Suppressor macrophage treated with lipopolysaccharide for 4 hours (primary cell): Measurements from ENCODE around the gene GPR89A.
A peak's percentile ranks its signal among the peaks of the same experiment; 100 is the strongest.
"Not testable (repeated sequence)": the region's sequence is repeated elsewhere in the genome, so short reads cannot be mapped to it uniquely, and the experiment has no call there.

Experiments used
- DNase-seq: peaks from one replicate; pipeline ENCODE4 v3.0.0-alpha.2; 2020

Gene GPR89A

DNA sequence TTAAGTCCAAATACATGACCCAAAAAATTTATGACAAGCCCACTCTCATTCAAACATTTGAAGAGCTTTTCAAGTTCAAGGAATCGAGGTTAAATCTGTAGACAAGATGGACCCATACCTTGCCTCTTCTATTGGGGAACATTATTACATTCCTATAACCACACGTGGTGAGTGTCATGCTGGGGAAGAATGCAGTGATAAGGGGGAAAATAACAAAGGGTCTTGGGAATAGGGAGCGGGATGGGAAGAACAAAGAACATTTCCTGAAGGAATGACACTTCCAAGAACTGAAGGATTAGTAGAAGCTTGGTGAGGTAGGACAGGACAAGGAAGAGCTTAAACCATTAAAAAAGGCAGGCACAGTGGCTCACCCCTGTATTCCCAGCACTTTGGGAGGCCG lies 80.5 kb downstream of the GPR89A start:
- no peak for DNase-seq

DNA sequence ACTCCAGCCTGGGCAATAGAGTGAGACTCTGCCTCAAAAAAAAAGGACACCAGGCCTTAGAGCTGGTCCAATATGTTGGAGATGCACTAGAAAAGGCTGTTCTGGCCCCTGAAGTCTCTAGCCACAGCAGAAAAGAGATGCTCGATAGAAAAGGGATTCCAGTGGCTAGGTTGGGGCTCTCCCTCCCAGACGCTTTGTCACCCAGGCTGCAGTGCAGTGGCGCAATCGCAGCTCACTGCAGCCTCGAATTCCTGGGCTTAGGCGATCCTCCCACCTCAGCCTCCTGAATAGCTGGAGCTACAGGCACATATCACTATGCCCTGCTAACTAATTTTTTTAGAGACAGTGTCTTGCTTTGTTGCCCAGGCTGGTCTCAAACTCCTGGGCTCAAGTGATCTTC lies 81.1 kb downstream of the GPR89A start:
- DNase-seq = no peak

DNA sequence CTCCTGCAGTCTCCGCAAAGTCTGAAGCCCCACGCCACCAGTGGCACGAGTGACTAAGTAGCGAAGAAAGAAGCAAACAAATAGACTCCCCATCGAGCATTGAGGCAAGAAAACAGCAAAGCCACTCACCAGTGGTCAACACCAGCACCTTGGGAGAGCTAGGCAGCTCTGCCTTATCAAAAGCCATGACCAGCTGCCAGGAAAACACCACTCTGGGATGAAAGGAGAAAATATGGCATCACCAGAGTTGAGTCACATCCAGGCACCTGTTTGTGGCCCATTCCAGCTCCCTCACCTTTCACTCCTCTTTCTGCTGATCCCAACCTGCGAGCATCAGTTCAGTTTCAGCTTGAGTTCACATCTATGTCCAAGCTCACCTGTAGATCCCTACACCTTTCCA lies 82.1 kb downstream of the GPR89A start:
- DNase-seq = no peak

DNA sequence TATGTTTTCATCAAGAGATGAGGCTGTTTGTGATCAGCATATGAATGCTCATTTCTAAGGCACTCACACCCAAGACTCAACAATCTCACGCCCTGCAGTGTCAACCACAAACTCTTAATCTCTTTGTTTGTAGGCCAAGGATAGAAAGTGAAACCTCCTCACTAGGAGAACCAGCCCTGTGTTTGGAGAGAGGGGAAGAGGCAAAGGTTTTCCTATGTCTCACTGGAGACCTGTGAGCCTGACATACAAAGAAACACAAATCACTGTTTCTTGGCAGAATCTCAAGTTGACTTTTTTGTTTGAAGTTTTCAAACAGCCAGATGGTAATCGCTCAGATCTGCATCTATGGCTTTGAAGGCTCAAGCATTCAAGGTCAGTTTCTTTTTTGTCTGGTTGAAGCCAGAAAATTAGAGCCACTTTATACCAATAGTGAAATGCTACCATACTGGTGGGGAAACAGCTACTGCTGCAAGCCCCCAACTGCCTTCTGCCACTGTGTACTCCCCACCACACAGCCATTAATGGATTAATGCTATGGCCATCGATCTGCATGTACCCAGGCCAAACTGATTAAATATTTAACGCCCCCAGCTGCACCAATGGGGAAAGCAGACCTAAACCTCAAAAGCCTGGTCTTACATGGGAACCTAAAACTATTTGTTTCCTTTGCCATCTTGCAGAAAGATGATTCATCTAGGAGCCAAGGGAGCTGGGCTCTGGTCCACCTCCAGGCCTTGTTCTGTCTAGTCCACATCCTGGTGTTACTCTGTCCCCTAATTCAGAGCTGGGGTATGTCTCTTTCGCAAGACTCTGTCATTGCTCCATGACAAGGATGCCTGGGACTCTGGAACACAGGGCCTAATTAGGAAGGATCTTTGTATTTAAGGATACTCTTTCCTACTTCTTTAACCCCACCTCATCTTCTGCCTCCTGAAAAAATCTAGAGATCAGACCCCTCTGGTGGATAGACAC lies 83.1 kb downstream of the GPR89A start:
- DNase-seq = peak; percentile 47

- DNase-seq = no peak
These were observed 85.1 kb downstream of the GPR89A start for GRCh38 chr1:145692785-145693443.

- peak; percentile 46 for DNase-seq
These were observed 88.2 kb downstream of the GPR89A start for GRCh38 chr1:145695821-145696629.

DNA sequence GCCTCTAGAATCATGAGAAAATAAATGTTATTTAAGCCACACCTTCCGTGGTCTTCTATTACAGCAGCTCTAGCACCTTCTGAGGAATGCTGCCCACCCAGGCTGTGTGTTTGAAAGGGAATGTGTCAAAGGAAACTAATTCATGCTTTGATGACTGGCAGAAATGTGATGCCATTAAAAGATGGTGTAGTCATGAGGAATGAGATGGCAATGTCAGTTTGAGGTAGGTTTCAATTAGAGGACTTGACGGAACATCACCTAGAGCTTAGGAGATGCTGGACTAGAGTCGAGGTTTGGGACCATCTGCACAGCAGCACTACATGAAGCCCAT lies 88.8 kb downstream of the GPR89A start:
- no peak for DNase-seq

- no peak for DNase-seq
These were observed 93.6 kb downstream of the GPR89A start for GRCh38 chr1:145701306-145701862.

GRCh38 chr1:145702052-145702451 lies 94.3 kb downstream of the GPR89A start:
- no peak for DNase-seq

DNA sequence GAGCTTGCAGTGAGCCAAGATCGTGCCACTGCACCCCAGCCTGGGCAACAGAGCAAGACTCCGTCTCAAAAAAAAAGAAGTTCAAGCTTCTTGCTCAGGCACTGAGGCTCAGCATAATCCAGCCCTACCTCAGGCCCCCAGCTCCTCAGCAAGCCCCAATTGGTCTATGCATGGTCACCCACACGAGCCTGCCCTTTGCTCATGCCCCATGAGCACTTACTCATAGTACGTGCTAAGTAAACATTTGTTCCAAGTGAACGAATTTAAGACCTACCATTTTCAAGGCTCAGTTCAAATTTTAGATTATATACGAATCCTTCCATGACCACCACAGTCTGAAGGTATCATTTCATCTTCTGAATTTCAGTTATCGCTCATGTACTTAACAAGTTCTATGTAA lies 95.0 kb downstream of the GPR89A start:
- no peak for DNase-seq

GRCh38 chr1:145705622-145706021 lies 97.8 kb downstream of the GPR89A start:
- no peak for DNase-seq

DNA sequence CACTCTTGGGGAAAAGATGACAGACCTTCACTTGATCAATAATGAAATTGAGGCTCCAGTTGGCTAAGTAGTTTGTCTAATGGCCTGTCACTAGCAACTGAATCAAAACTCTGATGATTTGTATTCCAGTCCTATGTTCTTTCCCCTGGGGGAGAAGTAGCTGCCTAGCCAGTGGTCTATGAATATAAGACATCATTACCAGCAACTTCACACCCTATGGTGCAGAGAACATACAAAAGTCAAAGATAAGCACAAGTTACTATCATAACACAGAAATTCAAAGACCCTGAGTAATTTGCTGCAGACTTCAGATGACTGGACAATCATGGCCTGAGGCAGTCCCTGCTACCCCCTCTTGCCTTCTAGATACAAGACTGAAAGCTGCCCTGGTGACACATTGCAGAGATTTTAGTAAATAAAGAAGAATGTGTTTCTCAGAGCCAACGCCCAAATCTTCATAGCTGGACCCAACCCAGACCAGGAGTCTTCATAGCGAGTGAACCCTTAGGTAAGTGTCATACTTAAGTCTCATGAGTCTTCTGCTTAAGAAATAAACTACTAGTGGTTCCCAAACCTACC lies 98.4 kb downstream of the GPR89A start:
- DNase-seq = no peak

GRCh38 chr1:145707183-145707867 lies 99.5 kb downstream of the GPR89A start, which contains the start of gene PDZK1:
Gene PDZK1, minus strand, starts transcription at chr1:145707368. Its CDS starts 19,347 bp downstream, at chr1:145688021.
- no peak for DNase-seq

DNA sequence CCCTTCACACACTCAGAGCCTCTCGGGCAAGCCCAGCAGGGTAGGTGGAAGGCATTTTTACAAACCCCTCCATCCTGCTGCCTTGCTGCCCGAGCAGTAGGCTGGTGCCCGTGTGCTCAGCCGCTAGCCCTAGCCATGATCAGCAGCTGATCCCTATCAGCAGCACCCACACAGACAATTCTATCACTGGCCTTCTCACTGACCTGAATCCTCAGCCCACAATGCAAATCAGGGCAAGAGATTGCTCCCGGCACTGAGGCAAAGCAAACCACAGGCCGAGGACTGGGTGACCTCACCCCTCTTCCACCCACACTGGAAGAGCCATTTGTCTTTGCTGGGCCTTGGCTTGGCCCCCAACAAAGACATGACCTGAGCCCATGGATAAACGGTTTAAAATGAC lies 100.3 kb downstream of the GPR89A start:
- DNase-seq = no peak

GRCh38 chr1:145710291-145711027 lies 102.7 kb downstream of the GPR89A start:
- no peak for DNase-seq

DNA sequence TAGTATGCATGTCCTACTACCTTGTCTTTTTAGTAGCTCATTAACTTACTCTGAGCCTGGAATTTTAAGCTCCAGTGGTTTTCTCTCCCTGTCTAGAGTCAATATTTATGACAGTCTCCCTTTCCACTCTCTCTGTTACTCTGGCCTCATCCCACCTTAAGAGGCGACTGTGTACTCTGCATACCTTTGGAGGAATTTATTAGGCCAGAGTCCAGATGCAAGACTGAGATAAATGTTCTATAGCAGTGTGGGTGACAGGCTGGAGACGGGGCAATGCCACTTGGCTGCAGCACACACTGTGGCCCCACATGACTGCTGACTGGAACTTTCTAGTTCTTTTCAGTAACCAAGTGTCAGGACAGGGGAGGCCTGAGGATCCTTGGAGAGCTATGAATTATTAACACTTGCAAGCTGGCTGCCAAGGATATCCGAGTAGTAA lies 103.4 kb downstream of the GPR89A start:
- no peak for DNase-seq

GRCh38 chr1:145714524-145715111 lies 106.8 kb downstream of the GPR89A start:
- no peak for DNase-seq

- no peak for DNase-seq
These were observed 109.0 kb downstream of the GPR89A start for GRCh38 chr1:145716641-145717345.

GRCh38 chr1:145717833-145718232 lies 110.0 kb downstream of the GPR89A start:
- DNase-seq = no peak

DNA sequence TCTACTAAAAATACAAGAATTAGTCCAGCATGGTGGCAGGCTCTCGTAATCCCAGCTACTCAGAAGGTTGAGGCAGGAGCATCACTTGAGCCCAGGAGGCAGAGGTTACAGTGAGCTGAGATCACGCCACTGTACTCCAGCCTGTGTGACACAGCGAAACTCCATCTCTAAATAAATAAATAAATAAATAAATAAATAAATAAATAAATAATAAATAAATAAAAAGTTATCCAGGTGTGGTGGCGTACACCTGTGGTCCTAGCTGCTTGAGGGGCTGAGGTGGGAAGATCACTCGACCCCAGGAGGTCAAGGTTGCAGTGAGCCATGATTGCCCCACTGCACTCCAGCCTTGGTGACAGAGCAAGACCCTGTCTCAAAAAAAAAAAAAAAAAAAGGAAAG lies 110.7 kb downstream of the GPR89A start:
- not testable (repeated sequence) for DNase-seq
